Coronary artery (tissue), 2 donors: Measurements from ENCODE around the gene TAOK1.
A peak's percentile ranks its signal among the peaks of the same experiment; 100 is the strongest.

Experiments used
- DNase-seq: peaks from one replicate; pipeline ENCODE4 v3.0.0-alpha.2; 2017; ENCODE audit warnings: low spot score
- H3K27ac ChIP-seq, 2 donors: fragments of 200-600 bp; sonication (generic); one replicate each; pipeline ENCODE4 v1.5.1; 2016 to 2019
- H3K4me3 ChIP-seq: fragments of 200-600 bp; sonication (generic); 2 replicates; pipeline ENCODE4 v1.5.1; 2016; ENCODE audit warnings: mild to moderate bottlenecking, moderate library complexity
- CTCF ChIP-seq: fragments of 200-600 bp; sonication (generic); IDR thresholded peaks from one replicate; pipeline ENCODE4 v1.5.1; 2019; ENCODE audit warnings: antibody characterized with exemption

Gene TAOK1

GRCh38 chr17:29363716-29364115, 26.4 kb upstream of the TAOK1 start:
- DNase-seq, result no peak
- H3K27ac ChIP-seq, result no peak overlapping the region
- no peak overlapping the region for H3K4me3 ChIP-seq
- TF ChIP-seq CTCF, result no peak

GRCh38 chr17:29364691-29365090, 25.5 kb upstream of the TAOK1 start:
- Histone ChIP-seq H3K4me3 (no peak overlapping the region), H3K27ac (no peak overlapping the region)
- DNase-seq, result no peak
- no peak for TF ChIP-seq CTCF

GRCh38 chr17:29368161-29368560, 22.0 kb upstream of the TAOK1 start:
- Histone ChIP-seq H3K4me3 (no peak overlapping the region), H3K27ac (no peak overlapping the region)
- TF ChIP-seq CTCF, result no peak
- no peak for DNase-seq

GRCh38 chr17:29368926-29369325, 21.2 kb upstream of the TAOK1 start:
- no peak for DNase-seq
- Histone ChIP-seq H3K4me3 (no peak overlapping the region), H3K27ac (no peak overlapping the region)
- no peak for TF ChIP-seq CTCF

GRCh38 chr17:29369831-29370735, 20.1 kb upstream of the TAOK1 start:
- peak overlapping the region; percentile 56 for H3K4me3 ChIP-seq
- no peak for DNase-seq
- H3K27ac ChIP-seq, result peak overlapping the region in 1 of 2 donors; percentile 58
- TF ChIP-seq CTCF, result peak; percentile 74

GRCh38 chr17:29376667-29377270, 13.4 kb upstream of the TAOK1 start:
- no peak for TF ChIP-seq CTCF
- no peak overlapping the region for H3K4me3 ChIP-seq
- no peak for DNase-seq
- no peak overlapping the region for H3K27ac ChIP-seq

- Histone ChIP-seq H3K27ac (no peak overlapping the region), H3K4me3 (no peak overlapping the region)
- DNase-seq, result no peak
- TF ChIP-seq CTCF, result no peak
Observed at GRCh38 chr17:29378500-29378899, 11.7 kb upstream of the TAOK1 start.
